ENCODE results near the gene SPIRE1. TPM values are rescaled to one million over a fixed set of nuclear protein-coding genes. Genes with fewer than 3 reads are reported as not detected.
"Not testable (repeated sequence)": the region's sequence is repeated elsewhere in the genome, so short reads cannot be mapped to it uniquely, and the experiment has no call there.

The SPIRE1 gene
- total RNA-seq, 2 donors from 2014 or later = 1.9 to 2.3 TPM

- no peaks in the 10 kb centered on the region for H3K9me3 Mint-ChIP-seq
- no peaks in the 10 kb centered on the region for H3K36me3 Mint-ChIP-seq
- DNase-seq (ENCODE audit: low spot score in 2 of 2) = no peak
- peak overlapping the region in 1 of 2 donors; percentile 60 for H3K27ac Mint-ChIP-seq
- peak in 1 of 2 donors; percentile 28 for ATAC-seq
These were observed 28.9 kb downstream of the SPIRE1 start for GRCh38 chr18:12628706-12629702.

DNA sequence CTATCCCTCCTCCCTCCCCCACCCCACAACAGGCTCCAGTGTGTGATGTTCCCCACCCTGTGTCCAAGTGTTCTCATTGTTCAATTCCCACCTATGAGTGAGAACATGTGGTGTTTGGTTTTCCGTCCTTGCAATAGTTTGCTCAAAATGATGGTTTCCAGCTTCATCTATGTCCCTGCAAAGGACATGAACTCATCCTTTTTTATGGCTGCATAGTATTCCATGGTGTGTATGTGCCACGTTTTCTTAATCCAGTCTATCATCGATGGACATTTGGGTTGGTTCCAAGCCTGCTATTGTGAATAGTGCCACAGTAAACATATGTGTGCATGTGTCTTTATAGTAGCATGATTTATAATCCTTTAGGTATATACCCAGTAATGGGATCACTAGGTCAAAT, 30.7 kb downstream of the SPIRE1 start:
- not testable (repeated sequence) for H3K9me3 Mint-ChIP-seq; DNase-seq (ENCODE audit: low spot score in 2 of 2); ATAC-seq; H3K36me3 Mint-ChIP-seq; H3K27ac Mint-ChIP-seq

GRCh38 chr18:12625241-12625640, 32.7 kb downstream of the SPIRE1 start:
- DNase-seq (ENCODE audit: low spot score in 2 of 2) (no peak), ATAC-seq (no peak)
- Mint-ChIP-seq H3K9me3 (no peaks in the 10 kb centered on the region), H3K36me3 (no peaks in the 10 kb centered on the region), H3K27ac (no peak overlapping the region)

- no peaks in the 10 kb centered on the region for H3K9me3 Mint-ChIP-seq
- H3K27ac Mint-ChIP-seq = no peak overlapping the region
- DNase-seq (ENCODE audit: low spot score in 2 of 2) = no peak
- no peak for ATAC-seq
- H3K36me3 Mint-ChIP-seq = no peaks in the 10 kb centered on the region
These were observed 36.1 kb downstream of the SPIRE1 start for GRCh38 chr18:12621742-12622306.

- no peak for ATAC-seq
- no peaks in the 10 kb centered on the region for H3K36me3 Mint-ChIP-seq
These were observed 42.2 kb downstream of the SPIRE1 start for GRCh38 chr18:12615748-12616147.

DNA sequence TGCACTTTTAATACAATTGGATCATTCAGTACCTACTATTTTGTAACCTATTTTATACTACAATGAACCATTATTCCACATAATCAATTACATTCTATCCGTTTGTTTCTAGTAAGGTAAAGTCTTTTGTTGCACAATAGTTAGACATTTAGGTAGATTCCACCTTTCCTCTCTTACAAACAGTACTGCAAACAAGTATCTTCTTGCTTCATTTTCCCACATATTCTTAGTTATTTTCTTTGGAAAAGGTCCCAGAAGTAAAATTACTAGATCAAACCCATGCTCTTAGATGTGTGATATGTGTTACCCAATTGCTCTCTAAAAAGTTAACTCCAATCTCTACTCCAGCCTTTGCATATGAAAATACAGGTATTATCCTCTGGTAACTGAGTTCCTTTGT, 49.6 kb downstream of the SPIRE1 start:
- no peak overlapping the region for H3K27ac Mint-ChIP-seq
- no peak for ATAC-seq
- H3K36me3 Mint-ChIP-seq = no peaks in the 10 kb centered on the region
- no peak for DNase-seq (ENCODE audit: low spot score in 2 of 2)
- no peaks in the 10 kb centered on the region for H3K9me3 Mint-ChIP-seq

More at GRCh38 chr18:12615748-12616147, 42.2 kb downstream of the SPIRE1 start:
- Mint-ChIP-seq H3K9me3 (no peaks in the 10 kb centered on the region), H3K27ac (no peak overlapping the region)
- DNase-seq (ENCODE audit: low spot score in 2 of 2) = no peak

GRCh38 chr18:12606592-12607315, 51.2 kb downstream of the SPIRE1 start:
- Mint-ChIP-seq H3K9me3 (no peaks in the 10 kb centered on the region), H3K27ac (no peak overlapping the region), H3K36me3 (no peaks in the 10 kb centered on the region)
- peak in 1 of 2 donors; percentile 16 for ATAC-seq
- no peak for DNase-seq (ENCODE audit: low spot score in 2 of 2)

DNA sequence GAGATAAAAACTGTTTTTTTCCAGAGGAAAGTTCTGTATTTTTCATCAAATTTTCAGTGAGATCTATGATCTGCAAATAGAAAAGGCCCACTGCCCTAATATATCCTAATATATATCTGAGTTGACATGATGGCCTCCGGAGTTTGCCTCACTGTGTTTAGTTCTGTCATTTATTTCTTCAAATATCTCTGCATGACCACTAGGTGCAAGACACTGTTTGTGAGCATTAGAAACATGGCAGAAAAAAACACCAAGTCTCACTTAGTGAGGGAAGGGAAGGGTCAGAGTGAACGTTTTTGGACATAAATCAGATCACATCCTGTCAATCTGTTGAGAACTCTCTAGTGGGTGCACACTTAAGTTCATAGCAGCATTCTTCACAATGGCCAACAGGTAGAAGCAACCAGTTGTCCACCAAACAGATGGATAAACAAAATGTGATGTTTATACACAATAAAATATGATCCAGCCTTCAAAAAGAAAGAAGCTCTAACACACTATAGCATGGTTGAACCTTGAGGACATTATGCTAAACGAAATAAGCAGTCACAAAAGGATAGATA, 53.4 kb downstream of the SPIRE1 start:
- DNase-seq (ENCODE audit: low spot score in 2 of 2) (no peak), ATAC-seq (no peak)
- no peaks in the 10 kb centered on the region for H3K36me3 Mint-ChIP-seq
- no peak overlapping the region for H3K27ac Mint-ChIP-seq
- no peaks in the 10 kb centered on the region for H3K9me3 Mint-ChIP-seq

DNA sequence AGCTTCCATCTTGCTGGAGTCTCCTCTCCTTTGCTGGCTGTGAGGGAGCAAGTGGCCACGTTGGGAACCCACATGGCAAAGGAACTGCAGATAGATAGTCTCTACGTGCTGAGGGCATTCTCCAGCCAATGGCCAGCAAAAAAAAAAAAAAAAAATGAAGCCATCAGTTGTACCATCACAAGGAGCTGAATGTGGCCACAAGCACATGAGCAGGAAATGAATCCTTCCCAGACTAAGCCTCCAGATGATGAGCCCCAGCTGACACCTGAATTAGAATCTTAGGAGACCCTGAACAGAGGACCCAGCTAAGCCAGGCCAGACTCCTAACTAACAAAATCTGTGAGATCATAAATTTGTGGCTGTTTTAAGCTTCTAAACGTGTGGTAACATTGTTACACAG, 57.9 kb downstream of the SPIRE1 start:
- no peaks in the 10 kb centered on the region for H3K36me3 Mint-ChIP-seq
- H3K9me3 Mint-ChIP-seq = peaks cover 0 to 4% of the 10 kb centered on the region in 2 donors
- DNase-seq (ENCODE audit: low spot score in 2 of 2) (no peak), ATAC-seq (no peak)
- H3K27ac Mint-ChIP-seq = no peak overlapping the region

DNA sequence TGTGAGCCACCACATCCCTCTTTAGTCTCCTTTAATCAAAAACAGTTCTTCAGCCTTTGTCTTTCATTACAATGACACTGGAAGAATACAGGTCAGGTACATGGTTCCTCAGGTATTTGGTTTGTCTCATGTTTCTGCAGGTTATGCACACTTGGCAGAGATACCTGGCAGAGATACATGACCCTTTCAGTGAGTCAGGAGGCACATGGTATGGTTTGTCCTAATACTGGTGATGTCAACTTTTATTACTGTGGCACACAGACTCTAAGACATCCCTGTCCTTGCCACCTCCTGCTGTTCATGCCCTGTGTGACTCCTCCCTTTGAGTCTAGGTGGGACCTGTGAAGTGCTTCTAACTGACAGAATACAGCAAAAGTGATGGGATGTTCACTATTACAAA, 58.4 kb downstream of the SPIRE1 start:
- H3K9me3 Mint-ChIP-seq = peaks cover 0 to 4% of the 10 kb centered on the region in 2 donors
- H3K27ac Mint-ChIP-seq = peak overlapping the region in 1 of 2 donors; percentile 69
- no peak for DNase-seq (ENCODE audit: low spot score in 2 of 2)
- no peak for ATAC-seq
- no peaks in the 10 kb centered on the region for H3K36me3 Mint-ChIP-seq

DNA sequence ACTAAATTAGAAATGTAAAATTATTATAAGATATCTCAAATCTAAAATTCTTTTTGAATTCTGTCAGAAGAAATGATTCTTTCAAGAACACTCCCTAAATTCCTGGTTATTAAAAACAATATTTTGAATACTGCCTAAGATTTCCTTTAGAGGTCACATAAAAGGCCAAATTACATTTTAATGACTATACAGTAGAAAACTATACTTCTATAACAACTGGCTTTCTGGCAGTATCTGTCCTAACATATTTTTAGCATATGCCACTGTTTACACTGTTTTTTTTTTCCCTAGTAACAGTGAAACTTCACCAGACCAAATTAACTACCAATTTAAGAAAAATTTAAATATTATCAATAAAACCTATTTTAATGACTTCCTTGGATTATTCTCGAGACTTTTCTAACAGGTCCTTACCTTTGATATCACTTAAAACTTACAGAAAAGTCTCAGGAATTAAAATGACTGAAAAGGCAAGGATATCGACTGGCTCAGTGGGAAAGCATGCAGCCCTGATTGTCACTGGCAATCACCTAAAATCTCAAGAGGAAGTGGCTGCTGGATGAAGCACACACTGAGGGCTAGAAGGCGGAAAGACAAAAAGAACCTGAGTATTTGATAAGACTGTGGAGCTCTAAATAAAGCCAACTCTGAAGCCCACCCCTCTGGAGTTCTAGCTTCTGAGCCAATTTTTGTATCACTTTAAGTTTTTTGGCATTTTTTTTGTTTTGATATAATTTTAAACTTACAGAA, 59.6 kb downstream of the SPIRE1 start:
- DNase-seq (ENCODE audit: low spot score in 2 of 2) (no peak), ATAC-seq (no peak)
- H3K27ac Mint-ChIP-seq = peak overlapping the region in 1 of 2 donors; percentile 69
- H3K36me3 Mint-ChIP-seq = no peaks in the 10 kb centered on the region
- H3K9me3 Mint-ChIP-seq = peaks cover 0 to 4% of the 10 kb centered on the region in 2 donors

DNA sequence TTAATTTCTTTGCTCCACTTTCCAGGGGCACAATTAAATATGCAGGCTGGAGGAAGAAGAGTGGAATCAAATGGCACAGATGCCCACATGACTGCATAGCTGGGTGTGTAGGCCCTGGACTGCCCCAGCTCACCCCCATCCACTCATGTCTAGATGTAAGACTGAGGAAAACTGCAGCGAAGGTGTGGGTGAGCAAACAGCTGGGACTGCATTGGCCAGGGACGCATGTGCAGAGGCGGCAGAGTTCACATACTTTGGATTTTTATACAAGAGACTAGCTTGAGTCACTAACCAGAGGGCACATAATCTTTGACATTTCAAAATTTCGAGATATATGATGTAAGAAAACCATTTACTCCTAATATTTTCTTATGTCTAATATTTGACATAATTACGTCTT, 60.1 kb downstream of the SPIRE1 start:
- ATAC-seq (no peak), DNase-seq (ENCODE audit: low spot score in 2 of 2) (no peak)
- Mint-ChIP-seq H3K27ac (peak overlapping the region in 1 of 2 donors; percentile 60), H3K9me3 (peaks cover 0 to 4% of the 10 kb centered on the region in 2 donors), H3K36me3 (no peaks in the 10 kb centered on the region)

DNA sequence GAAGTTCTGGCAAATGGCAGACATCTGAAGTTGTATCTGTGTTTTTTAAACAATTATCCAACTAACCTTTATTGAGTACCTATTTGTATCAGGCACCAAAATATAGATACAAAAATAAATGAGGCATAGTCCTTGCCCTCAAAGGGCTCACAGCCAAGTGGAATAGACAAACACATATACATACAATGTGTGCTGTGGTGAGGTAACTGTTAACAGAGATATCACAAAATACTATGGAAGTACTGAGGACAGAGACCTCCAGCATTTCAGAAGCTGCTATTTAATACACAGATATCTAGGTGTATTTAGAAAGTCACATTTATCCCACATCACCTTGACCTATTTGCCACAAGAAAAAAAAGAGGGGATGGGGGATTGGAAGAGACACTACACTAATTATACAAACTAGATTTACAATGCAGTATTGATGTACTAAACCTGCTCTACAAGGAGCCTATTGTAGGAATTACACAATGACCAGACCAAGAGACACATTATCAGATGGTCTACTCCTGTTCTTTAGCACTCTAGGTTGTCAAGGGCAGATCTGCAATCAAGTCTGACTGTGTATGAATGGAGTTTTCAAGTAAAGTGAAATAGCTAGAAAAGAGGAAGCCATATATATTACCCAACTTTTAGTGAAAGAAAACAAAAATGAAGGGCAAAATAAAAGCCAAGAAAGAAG, 62.2 kb downstream of the SPIRE1 start:
- Mint-ChIP-seq H3K27ac (no peak overlapping the region), H3K36me3 (no peaks in the 10 kb centered on the region), H3K9me3 (peaks cover 0 to 4% of the 10 kb centered on the region in 2 donors)
- DNase-seq (ENCODE audit: low spot score in 2 of 2) (no peak), ATAC-seq (no peak)

- Mint-ChIP-seq H3K27ac (no peak overlapping the region), H3K9me3 (peaks cover 0 to 4% of the 10 kb centered on the region in 2 donors), H3K36me3 (no peaks in the 10 kb centered on the region)
- DNase-seq (ENCODE audit: low spot score in 2 of 2) (no peak), ATAC-seq (no peak)
These were observed 64.0 kb downstream of the SPIRE1 start for GRCh38 chr18:12593866-12594265.

- no peak for DNase-seq (ENCODE audit: low spot score in 2 of 2)
- no peak overlapping the region for H3K27ac Mint-ChIP-seq
- no peaks in the 10 kb centered on the region for H3K36me3 Mint-ChIP-seq
- no peak for ATAC-seq
- H3K9me3 Mint-ChIP-seq = peaks cover 0 to 4% of the 10 kb centered on the region in 2 donors
These were observed 65.2 kb downstream of the SPIRE1 start for GRCh38 chr18:12592597-12593127.
